SK-N-SH treated with all-trans-retinoic acid at 6 μM for 48 hours (cell line): ENCODE measurements around the gene ZNF738.

ENCODE experiments used
- ATAC-seq: fragments of 200-7000 bp; cut with Tn5 transposase; 3 replicates; pipeline ENCODE4 v1.9.1; 2020; ENCODE audit warnings: mild to moderate bottlenecking, moderate library complexity
- ARNTL ChIP-seq: fragments of 450-650 bp; formaldehyde crosslinking; IDR thresholded peaks from 2 replicates; pipeline ENCODE4 v1.5.0; 2020; ENCODE audit warnings: low read depth, mild to moderate bottlenecking, moderate library complexity, borderline replicate concordance
- BACH2 ChIP-seq: fragments of 250-450 bp; sonication (Bioruptor Pico); IDR thresholded peaks from 2 replicates; pipeline ENCODE4 v1.9.0; 2021; ENCODE audit warnings: mild to moderate bottlenecking, borderline replicate concordance
- CREB5 ChIP-seq: fragments of 250-450 bp; sonication (Bioruptor Pico); IDR thresholded peaks from 2 replicates; pipeline ENCODE4 v1.5.1; 2020; ENCODE audit warnings: low read depth, mild to moderate bottlenecking, moderate library complexity
- CSDC2 ChIP-seq: fragments of 250-450 bp; sonication (Bioruptor Pico); IDR thresholded peaks from 2 replicates; pipeline ENCODE4 v1.5.0; 2020; ENCODE audit warnings: mild to moderate bottlenecking, moderate library complexity
- CSRNP3 ChIP-seq: fragments of 250-450 bp; sonication (Bioruptor Pico); IDR thresholded peaks from 2 replicates; pipeline ENCODE4 v1.5.1; 2021; ENCODE audit warnings: mild to moderate bottlenecking, moderate library complexity
- ESRRG ChIP-seq: fragments of 250-450 bp; sonication (Bioruptor Pico); IDR thresholded peaks from 2 replicates; pipeline ENCODE4 v1.6.1; 2021; ENCODE audit warnings: mild to moderate bottlenecking
- GLIS3 ChIP-seq: fragments of 250-450 bp; sonication (Bioruptor Pico); IDR thresholded peaks from 2 replicates; pipeline ENCODE4 v1.5.0; 2020; ENCODE audit warnings: mild to moderate bottlenecking, moderate library complexity
- ISL1 ChIP-seq: fragments of 250-450 bp; sonication (Bioruptor Pico); IDR thresholded peaks from 2 replicates; pipeline ENCODE4 v2.1.2; 2022; ENCODE audit warnings: mild to moderate bottlenecking, moderate library complexity
- OSR1 ChIP-seq: fragments of 250-450 bp; sonication (Bioruptor Pico); IDR thresholded peaks from 2 replicates; pipeline ENCODE4 v1.8.0; 2022; ENCODE audit warnings: moderate library complexity, mild to moderate bottlenecking, inconsistent platforms
- POU6F1 ChIP-seq: fragments of 250-450 bp; sonication (Bioruptor Pico); IDR thresholded peaks from 2 replicates; pipeline ENCODE4 v1.8.0; 2021; ENCODE audit warnings: low read depth, mild to moderate bottlenecking, moderate library complexity, borderline replicate concordance
- PPARA ChIP-seq: fragments of 250-450 bp; sonication (Bioruptor Pico); IDR thresholded peaks from 2 replicates; pipeline ENCODE4 v1.5.0; 2020; ENCODE audit warnings: mild to moderate bottlenecking, borderline replicate concordance
- RARB ChIP-seq: fragments of 250-450 bp; sonication (Bioruptor Pico); IDR thresholded peaks from 2 replicates; pipeline ENCODE4 v1.8.0; 2021; ENCODE audit warnings: mild to moderate bottlenecking, moderate library complexity
- SNAI2 ChIP-seq: fragments of 250-450 bp; sonication (Bioruptor Pico); IDR thresholded peaks from 2 replicates; pipeline ENCODE4 v1.5.0; 2020; ENCODE audit warnings: mild to moderate bottlenecking, moderate library complexity
- TCF4 ChIP-seq: fragments of 250-450 bp; sonication (Bioruptor Pico); IDR thresholded peaks from 2 replicates; pipeline ENCODE4 v1.8.0; 2021; ENCODE audit warnings: mild to moderate bottlenecking, moderate library complexity, borderline replicate concordance
- TOX ChIP-seq: fragments of 250-450 bp; sonication (Bioruptor Pico); IDR thresholded peaks from 2 replicates; pipeline ENCODE4 v1.8.0; 2021; ENCODE audit warnings: mild to moderate bottlenecking, moderate library complexity, borderline replicate concordance
- TSHZ2 ChIP-seq: fragments of 250-450 bp; sonication (Bioruptor Pico); IDR thresholded peaks from 2 replicates; pipeline ENCODE4 v1.5.0; 2020; ENCODE audit warnings: mild to moderate bottlenecking, moderate library complexity
- ZC3H10 ChIP-seq: fragments of 250-450 bp; sonication (Bioruptor Pico); IDR thresholded peaks from 2 replicates; pipeline ENCODE4 v1.5.1; 2021; ENCODE audit warnings: mild to moderate bottlenecking, moderate library complexity
- ZFP3 ChIP-seq: fragments of 250-450 bp; sonication (Bioruptor Pico); IDR thresholded peaks from 2 replicates; pipeline ENCODE4 v1.5.0; 2020; ENCODE audit warnings: mild to moderate bottlenecking, moderate library complexity
- ZFP30 ChIP-seq: fragments of 450-650 bp; formaldehyde crosslinking; IDR thresholded peaks from 2 replicates; pipeline ENCODE4 v1.5.0; 2022; ENCODE audit warnings: mild to moderate bottlenecking, moderate library complexity
- ZNF565 ChIP-seq: fragments of 450-650 bp; formaldehyde crosslinking; conservative IDR thresholded peaks from 2 replicates; pipeline ENCODE4 v1.5.0; 2020; ENCODE audit warnings: low read depth, mild to moderate bottlenecking, moderate library complexity
- ZNF70 ChIP-seq: fragments of 450-650 bp; formaldehyde crosslinking; IDR thresholded peaks from 2 replicates; pipeline ENCODE4 v1.5.0; 2020; ENCODE audit warnings: mild to moderate bottlenecking, moderate library complexity
- ZNF8 ChIP-seq: fragments of 450-650 bp; formaldehyde crosslinking; IDR thresholded peaks from 2 replicates; pipeline ENCODE4 v1.5.0; 2020; ENCODE audit warnings: mild to moderate bottlenecking, moderate library complexity

Gene ZNF738

GRCh38 chr19:21352830-21353229, 6.0 kb upstream of the ZNF738 start:
- TF ChIP-seq ZFP30 (no peak), GLIS3 (CRISPR knock-in tag) (no peak), TCF4 (CRISPR knock-in tag) (no peak), OSR1 (CRISPR knock-in tag) (no peak), PPARA (no peak), RARB (CRISPR knock-in tag) (no peak), CSRNP3 (CRISPR knock-in tag) (no peak), ZNF70 (CRISPR knock-in tag) (no peak), CSDC2 (CRISPR knock-in tag) (no peak), ZFP3 (no peak), SNAI2 (no peak), ESRRG (CRISPR knock-in tag) (no peak)
- TF ChIP-seq, all 23 proteins: peak for 0
- no peak for ATAC-seq

GRCh38 chr19:21362291-21362690, 3.5 kb downstream of the ZNF738 start:
- no peak for TF ChIP-seq ZFP3
- TF ChIP-seq TSHZ2, result no peak
- no peak for TF ChIP-seq SNAI2
- no peak for TF ChIP-seq ZNF565 (CRISPR knock-in tag)
- no peak for TF ChIP-seq ARNTL (CRISPR knock-in tag)
- no peak for TF ChIP-seq ZFP30
- no peak for TF ChIP-seq ZC3H10 (CRISPR knock-in tag)
- TF ChIP-seq CSDC2 (CRISPR knock-in tag), result no peak
- no peak for TF ChIP-seq ZNF8 (CRISPR knock-in tag)
- no peak for TF ChIP-seq ZNF70 (CRISPR knock-in tag)
- no peak for TF ChIP-seq CREB5 (CRISPR knock-in tag)
- TF ChIP-seq TOX (CRISPR knock-in tag), result no peak
- no peak for TF ChIP-seq BACH2 (CRISPR knock-in tag)
- TF ChIP-seq POU6F1 (CRISPR knock-in tag), result no peak
- no peak for TF ChIP-seq PPARA
- TF ChIP-seq RARB (CRISPR knock-in tag), result no peak
- no peak for TF ChIP-seq ISL1 (CRISPR knock-in tag)
- TF ChIP-seq CSRNP3 (CRISPR knock-in tag), result no peak
- no peak for ATAC-seq

DNA sequence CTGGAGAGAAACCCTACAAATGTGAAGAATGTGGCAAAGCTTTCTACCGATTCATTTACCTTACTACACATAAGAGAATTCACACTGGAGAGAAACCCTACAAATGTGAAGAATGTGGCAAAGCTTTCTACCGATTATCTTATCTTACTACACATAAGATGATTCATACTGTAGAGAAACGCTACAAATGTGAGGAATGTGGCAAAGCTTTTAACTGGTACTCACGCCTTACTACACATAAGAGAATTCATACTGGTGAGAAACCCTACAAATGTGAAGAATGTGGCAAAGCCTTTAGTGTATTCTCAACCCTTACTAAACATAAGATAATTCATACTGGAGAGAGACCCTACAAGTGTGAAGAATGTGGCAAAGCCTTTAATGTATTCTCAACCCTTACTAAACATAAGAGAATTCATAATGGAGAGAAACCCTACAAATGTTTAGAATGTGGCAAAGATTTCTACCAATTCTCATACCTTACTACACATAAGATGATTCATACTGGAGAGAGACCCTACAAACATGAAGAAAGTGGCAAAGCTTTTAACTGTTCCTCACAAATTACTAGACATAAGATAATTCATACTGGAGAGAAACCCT, 25.3 kb downstream of the ZNF738 start:
- TF ChIP-seq SNAI2, result no peak
- TF ChIP-seq ZFP30, result no peak
- TF ChIP-seq ISL1 (CRISPR knock-in tag), result no peak
- no peak for ATAC-seq
